SK-N-MC (cell line): Measurements from ENCODE around the gene CSRP1.

Experiments used
- EZH2 ChIP-seq: fragments of 200-600 bp; sonication (generic); IDR thresholded peaks from one replicate; pipeline ENCODE4 v1.6.1; 2017; ENCODE audit warnings: antibody characterized with exemption
- FOXP2 ChIP-seq: optimal IDR thresholded peaks from 2 replicates; pipeline ENCODE3; 2011; ENCODE audit warnings: mild to moderate bottlenecking, moderate library complexity; ENCODE audit not compliant: insufficient read depth; ENCODE audit errors: extremely low read length, control extremely low read depth
- POLR2AphosphoS5 ChIP-seq: IDR thresholded peaks from 2 replicates; pipeline ENCODE4 v1.6.1; 2012; ENCODE audit warnings: mild to moderate bottlenecking, low read depth, low read length, borderline replicate concordance

- TF ChIP-seq POLR2AphosphoS5 (no peak), EZH2 (no peak), FOXP2 (no peak)
These were observed 41.1 kb downstream of the CSRP1 start for GRCh38 chr1:201465698-201466290.
